WTC11 (cell line): Measurements from ENCODE around the gene VLDLR. TPM values are rescaled to one million over a fixed set of nuclear protein-coding genes. Genes with fewer than 3 reads are reported as not detected.

ENCODE experiments used
- ATAC-seq: fragments of 200-7000 bp; cut with Tn5 transposase; 2 replicates; pipeline ENCODE4 v1.10.0; 2021; ENCODE audit warnings: mild to moderate bottlenecking, moderate library complexity
- CTCF ChIA-PET: fragments of 300-600 bp; sonication (Branson Sonifier 250); formaldehyde crosslinking; loops from one replicate; lab custom pipeline; 2021; ENCODE audit warnings: antibody characterized with exemption; lab: Charles Lee
- POLR2A ChIA-PET: fragments of 350-600 bp; sonication (Branson Sonifier 250); formaldehyde crosslinking; loops from one replicate; lab custom pipeline; 2021; ENCODE audit warnings: antibody characterized with exemption; lab: Charles Lee
- DNase-seq: peaks from one replicate; pipeline ENCODE4 v3.0.0; 2021; ENCODE audit warnings: low spot score
- H3K27ac Mint-ChIP-seq: 2 replicates; pipeline ENCODE4 v1.8.0; 2021; ENCODE audit warnings: mixed read lengths
- H3K27me3 Mint-ChIP-seq: 2 replicates; pipeline ENCODE4 v1.8.0; 2021; ENCODE audit warnings: low read depth, mild to moderate bottlenecking, moderate library complexity, mixed read lengths
- H3K36me3 Mint-ChIP-seq: 2 replicates; pipeline ENCODE4 v1.8.0; 2021; ENCODE audit warnings: mixed read lengths
- H3K4me1 Mint-ChIP-seq: 2 replicates; pipeline ENCODE4 v1.8.0; 2022; ENCODE audit warnings: mixed read lengths
- H3K4me3 Mint-ChIP-seq: 2 replicates; pipeline ENCODE4 v1.8.0; 2021; ENCODE audit warnings: mild to moderate bottlenecking, moderate library complexity, mixed read lengths
- H3K9me3 Mint-ChIP-seq: 2 replicates; pipeline ENCODE4 v1.8.0; 2021; ENCODE audit warnings: mixed read lengths
- AR ChIP-seq: fragments of 250-450 bp; sonication (Bioruptor Pico); IDR thresholded peaks from 2 replicates; pipeline ENCODE4 v1.9.0; 2021; ENCODE audit warnings: mild to moderate bottlenecking
- E2F1 ChIP-seq: sonication (generic); formaldehyde crosslinking; IDR thresholded peaks from 2 replicates; pipeline ENCODE4 v1.8.0; 2022; ENCODE audit warnings: mild to moderate bottlenecking, missing genetic modification reagents
- E2F4 ChIP-seq: sonication (generic); formaldehyde crosslinking; IDR thresholded peaks from 2 replicates; pipeline ENCODE4 v1.8.1; 2022; ENCODE audit warnings: low read depth, mild to moderate bottlenecking, moderate library complexity, missing genetic modification reagents, borderline replicate concordance
- HMGA2 ChIP-seq: fragments of 250-450 bp; sonication (Bioruptor Pico); IDR thresholded peaks from 2 replicates; pipeline ENCODE4 v1.4.0; 2021; ENCODE audit warnings: mild to moderate bottlenecking, moderate library complexity
- IRF1 ChIP-seq: sonication (generic); formaldehyde crosslinking; IDR thresholded peaks from 2 replicates; pipeline ENCODE4 v1.8.0; 2023; ENCODE audit warnings: missing genetic modification reagents
- MXD4 ChIP-seq: fragments of 250-450 bp; sonication (Bioruptor Pico); IDR thresholded peaks from 2 replicates; pipeline ENCODE4 v1.8.0; 2021; ENCODE audit warnings: mild to moderate bottlenecking, moderate library complexity, borderline replicate concordance
- MYBL2 ChIP-seq: sonication (generic); formaldehyde crosslinking; IDR thresholded peaks from 2 replicates; pipeline ENCODE4 v1.8.1; 2023; ENCODE audit warnings: mild to moderate bottlenecking, moderate library complexity, missing genetic modification reagents
- NFATC4 ChIP-seq: fragments of 250-450 bp; sonication (Bioruptor Pico); IDR thresholded peaks from 2 replicates; pipeline ENCODE4 v1.9.0; 2021; ENCODE audit warnings: mild to moderate bottlenecking
- NFE2L1 ChIP-seq: sonication (generic); formaldehyde crosslinking; IDR thresholded peaks from 2 replicates; pipeline ENCODE4 v1.8.1; 2023; ENCODE audit warnings: missing genetic modification reagents
- OVOL2 ChIP-seq: fragments of 250-450 bp; sonication (Bioruptor Pico); IDR thresholded peaks from 2 replicates; pipeline ENCODE4 v1.9.0; 2021; ENCODE audit warnings: mild to moderate bottlenecking, borderline replicate concordance
- RELA ChIP-seq: sonication (generic); formaldehyde crosslinking; IDR thresholded peaks from 2 replicates; pipeline ENCODE4 v1.8.1; 2022; ENCODE audit warnings: missing genetic modification reagents, mild to moderate bottlenecking, borderline replicate concordance
- STAT6 ChIP-seq: sonication (generic); formaldehyde crosslinking; conservative IDR thresholded peaks from 2 replicates; pipeline ENCODE4 v1.8.1; 2023; ENCODE audit warnings: mild to moderate bottlenecking, low read depth, missing genetic modification reagents, moderate library complexity
- ZNF121 ChIP-seq: sonication (generic); formaldehyde crosslinking; IDR thresholded peaks from 2 replicates; pipeline ENCODE4 v1.8.0; 2023; ENCODE audit warnings: missing genetic modification reagents
- ZNF263 ChIP-seq: sonication (generic); formaldehyde crosslinking; IDR thresholded peaks from 2 replicates; pipeline ENCODE4 v1.8.1; 2022; ENCODE audit warnings: low read depth, mild to moderate bottlenecking, moderate library complexity, missing genetic modification reagents
- ZNF396 ChIP-seq: fragments of 250-450 bp; sonication (Bioruptor Pico); IDR thresholded peaks from 2 replicates; pipeline ENCODE4 v1.8.0; 2021; ENCODE audit warnings: mild to moderate bottlenecking, moderate library complexity, borderline replicate concordance
- ZNF671 ChIP-seq: fragments of 250-450 bp; sonication (Bioruptor Pico); IDR thresholded peaks from 2 replicates; pipeline ENCODE4 v1.8.0; 2021; ENCODE audit warnings: mild to moderate bottlenecking
- total RNA-seq: library from RNA; stranded (reverse); gene quantifications from 3 replicates; pipeline ENCODE4 v1.2.3, GENCODE V29; 2021
- TF ChIP-seq, protein P1 (sequence below): sonication (generic); formaldehyde crosslinking; IDR thresholded peaks from 2 replicates; pipeline ENCODE4 v1.8.1; 2023; ENCODE audit warnings: mild to moderate bottlenecking, missing genetic modification reagents
- TF ChIP-seq, protein P2 (sequence below): fragments of 250-450 bp; sonication (Bioruptor Pico); IDR thresholded peaks from 2 replicates; pipeline ENCODE4 v1.8.0; 2021; ENCODE audit warnings: mild to moderate bottlenecking
- TF ChIP-seq, protein P3 (sequence below): fragments of 200-600 bp; IDR thresholded peaks from 2 replicates; pipeline ENCODE4 v1.8.0; 2022; ENCODE audit warnings: antibody characterized with exemption
- TF ChIP-seq, protein P4 (sequence below): fragments of 250-450 bp; sonication (Bioruptor Pico); IDR thresholded peaks from 2 replicates; pipeline ENCODE4 v1.9.0; 2021; ENCODE audit warnings: moderate library complexity, mild to moderate bottlenecking, inconsistent platforms, borderline replicate concordance

The VLDLR gene
- total RNA-seq, 1 experiment from 2014 or later: 40.8 TPM

- no peaks in the 10 kb centered on the region for H3K9me3 Mint-ChIP-seq
These were observed 65.3 kb downstream of the VLDLR start for GRCh38 chr9:2686911-2687310.

More at GRCh38 chr9:2686911-2687310, 65.3 kb downstream of the VLDLR start:
- H3K4me3 Mint-ChIP-seq: no peak overlapping the region
- DNase-seq: peak; percentile 12
- no peaks in the 10 kb centered on the region for H3K27me3 Mint-ChIP-seq
- H3K27ac Mint-ChIP-seq: no peak overlapping the region
- CTCF ChIA-PET: interaction anchor here (0.6 to 1.3 kb wide), 2 partner anchors 16 to 507 kb away, joined by 3 to 4 read pairs; no protein-coding TSS in a partner anchor
- POLR2A ChIA-PET: no interaction called here
- H3K4me1 Mint-ChIP-seq: peaks cover 4% of the 10 kb centered on the region
- ATAC-seq: peak; percentile 71
- TF ChIP-seq IRF1 (CRISPR knock-in tag): no peak
- no peak for TF ChIP-seq E2F1 (CRISPR knock-in tag)
- no peak for TF ChIP-seq RELA (CRISPR knock-in tag)
- no peak for TF ChIP-seq ZNF263 (CRISPR knock-in tag)
- TF ChIP-seq E2F4: no peak
- TF ChIP-seq, protein P1, sequence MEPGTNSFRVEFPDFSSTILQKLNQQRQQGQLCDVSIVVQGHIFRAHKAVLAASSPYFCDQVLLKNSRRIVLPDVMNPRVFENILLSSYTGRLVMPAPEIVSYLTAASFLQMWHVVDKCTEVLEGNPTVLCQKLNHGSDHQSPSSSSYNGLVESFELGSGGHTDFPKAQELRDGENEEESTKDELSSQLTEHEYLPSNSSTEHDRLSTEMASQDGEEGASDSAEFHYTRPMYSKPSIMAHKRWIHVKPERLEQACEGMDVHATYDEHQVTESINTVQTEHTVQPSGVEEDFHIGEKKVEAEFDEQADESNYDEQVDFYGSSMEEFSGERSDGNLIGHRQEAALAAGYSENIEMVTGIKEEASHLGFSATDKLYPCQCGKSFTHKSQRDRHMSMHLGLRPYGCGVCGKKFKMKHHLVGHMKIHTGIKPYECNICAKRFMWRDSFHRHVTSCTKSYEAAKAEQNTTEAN (CRISPR knock-in tag): no peak
- TF ChIP-seq NFE2L1: no peak
- no peak for TF ChIP-seq STAT6
- no peak for TF ChIP-seq AR (CRISPR knock-in tag)
- TF ChIP-seq MYBL2: no peak
- no peak for TF ChIP-seq ZNF121
- TF ChIP-seq ZNF671 (CRISPR knock-in tag): no peak
- no peak for TF ChIP-seq OVOL2 (CRISPR knock-in tag)
- TF ChIP-seq HMGA2 (CRISPR knock-in tag): no peak
- no peak for TF ChIP-seq NFATC4 (CRISPR knock-in tag)
- no peak for TF ChIP-seq MXD4 (CRISPR knock-in tag)
- TF ChIP-seq, protein P2, sequence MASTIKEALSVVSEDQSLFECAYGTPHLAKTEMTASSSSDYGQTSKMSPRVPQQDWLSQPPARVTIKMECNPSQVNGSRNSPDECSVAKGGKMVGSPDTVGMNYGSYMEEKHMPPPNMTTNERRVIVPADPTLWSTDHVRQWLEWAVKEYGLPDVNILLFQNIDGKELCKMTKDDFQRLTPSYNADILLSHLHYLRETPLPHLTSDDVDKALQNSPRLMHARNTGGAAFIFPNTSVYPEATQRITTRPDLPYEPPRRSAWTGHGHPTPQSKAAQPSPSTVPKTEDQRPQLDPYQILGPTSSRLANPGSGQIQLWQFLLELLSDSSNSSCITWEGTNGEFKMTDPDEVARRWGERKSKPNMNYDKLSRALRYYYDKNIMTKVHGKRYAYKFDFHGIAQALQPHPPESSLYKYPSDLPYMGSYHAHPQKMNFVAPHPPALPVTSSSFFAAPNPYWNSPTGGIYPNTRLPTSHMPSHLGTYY: no peak
- TF ChIP-seq ZNF396 (CRISPR knock-in tag): no peak
- TF ChIP-seq, protein P3, sequence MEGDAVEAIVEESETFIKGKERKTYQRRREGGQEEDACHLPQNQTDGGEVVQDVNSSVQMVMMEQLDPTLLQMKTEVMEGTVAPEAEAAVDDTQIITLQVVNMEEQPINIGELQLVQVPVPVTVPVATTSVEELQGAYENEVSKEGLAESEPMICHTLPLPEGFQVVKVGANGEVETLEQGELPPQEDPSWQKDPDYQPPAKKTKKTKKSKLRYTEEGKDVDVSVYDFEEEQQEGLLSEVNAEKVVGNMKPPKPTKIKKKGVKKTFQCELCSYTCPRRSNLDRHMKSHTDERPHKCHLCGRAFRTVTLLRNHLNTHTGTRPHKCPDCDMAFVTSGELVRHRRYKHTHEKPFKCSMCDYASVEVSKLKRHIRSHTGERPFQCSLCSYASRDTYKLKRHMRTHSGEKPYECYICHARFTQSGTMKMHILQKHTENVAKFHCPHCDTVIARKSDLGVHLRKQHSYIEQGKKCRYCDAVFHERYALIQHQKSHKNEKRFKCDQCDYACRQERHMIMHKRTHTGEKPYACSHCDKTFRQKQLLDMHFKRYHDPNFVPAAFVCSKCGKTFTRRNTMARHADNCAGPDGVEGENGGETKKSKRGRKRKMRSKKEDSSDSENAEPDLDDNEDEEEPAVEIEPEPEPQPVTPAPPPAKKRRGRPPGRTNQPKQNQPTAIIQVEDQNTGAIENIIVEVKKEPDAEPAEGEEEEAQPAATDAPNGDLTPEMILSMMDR: no peak
- TF ChIP-seq, protein P4, sequence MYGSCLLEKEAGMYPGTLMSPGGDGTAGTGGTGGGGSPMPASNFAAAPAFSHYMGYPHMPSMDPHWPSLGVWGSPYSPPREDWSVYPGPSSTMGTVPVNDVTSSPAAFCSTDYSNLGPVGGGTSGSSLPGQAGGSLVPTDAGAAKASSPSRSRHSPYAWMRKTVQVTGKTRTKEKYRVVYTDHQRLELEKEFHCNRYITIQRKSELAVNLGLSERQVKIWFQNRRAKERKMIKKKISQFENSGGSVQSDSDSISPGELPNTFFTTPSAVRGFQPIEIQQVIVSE: no peak
- H3K36me3 Mint-ChIP-seq: no peaks in the 10 kb centered on the region
